CD4-positive, alpha-beta T cell treated with Interleukin-12 subunit alpha and Interleukin-12 subunit beta, for 1 hour (primary cell): ENCODE results near the gene TSPAN11.

Experiments
- DNase-seq: peaks from one replicate; pipeline ENCODE4 v3.0.0-alpha.2; 2020

TSPAN11 gene

DNA sequence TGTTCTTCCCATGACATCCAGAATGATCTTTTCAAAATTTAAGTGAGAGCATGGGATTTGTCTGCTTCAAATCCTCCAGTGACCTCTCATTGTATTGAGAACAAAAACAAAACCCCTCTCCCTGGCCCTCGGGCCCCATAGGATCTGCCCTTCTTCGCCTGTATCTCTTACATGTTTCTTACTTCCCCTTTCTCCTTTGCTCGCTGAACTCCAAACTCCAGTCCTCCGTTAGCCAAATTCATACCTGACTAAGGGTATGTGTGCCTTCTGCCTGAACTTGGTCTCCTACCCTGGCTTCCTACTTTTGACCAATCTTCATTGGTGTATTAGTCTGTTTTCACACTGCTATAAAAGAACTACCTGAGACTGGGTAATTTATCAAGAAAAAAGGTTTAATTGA, 13.2 kb upstream of the TSPAN11 start:
- DNase-seq = no peak

DNA sequence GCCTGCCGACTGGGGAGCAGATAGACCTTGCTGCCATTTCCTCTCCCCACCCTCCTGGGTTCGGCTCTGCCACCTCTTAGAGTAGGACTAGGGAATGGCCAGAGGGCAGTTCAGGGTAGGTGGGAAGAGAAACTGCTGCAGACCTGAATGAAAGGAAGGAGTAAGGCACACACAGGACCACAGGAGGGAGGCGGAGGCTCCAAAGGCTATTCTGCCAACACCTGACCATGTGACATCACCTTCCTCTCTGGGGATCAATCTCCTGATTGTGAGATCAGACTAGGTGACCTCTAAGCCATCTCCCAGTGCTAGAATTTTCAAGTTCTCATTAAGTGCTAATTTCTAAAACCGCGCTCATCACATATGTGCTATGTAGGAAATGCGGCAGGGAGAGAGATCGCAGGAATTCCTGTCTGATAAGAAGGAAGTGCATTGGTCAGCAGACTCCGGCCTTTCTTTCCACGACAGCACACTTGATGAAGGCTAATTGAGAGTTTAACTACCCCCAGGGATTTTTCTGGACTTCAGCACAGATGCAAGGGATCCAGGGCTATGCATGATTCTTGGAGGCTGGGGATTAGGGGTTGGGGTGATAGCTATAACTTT, 11.5 kb upstream of the TSPAN11 start:
- DNase-seq = no peak

DNA sequence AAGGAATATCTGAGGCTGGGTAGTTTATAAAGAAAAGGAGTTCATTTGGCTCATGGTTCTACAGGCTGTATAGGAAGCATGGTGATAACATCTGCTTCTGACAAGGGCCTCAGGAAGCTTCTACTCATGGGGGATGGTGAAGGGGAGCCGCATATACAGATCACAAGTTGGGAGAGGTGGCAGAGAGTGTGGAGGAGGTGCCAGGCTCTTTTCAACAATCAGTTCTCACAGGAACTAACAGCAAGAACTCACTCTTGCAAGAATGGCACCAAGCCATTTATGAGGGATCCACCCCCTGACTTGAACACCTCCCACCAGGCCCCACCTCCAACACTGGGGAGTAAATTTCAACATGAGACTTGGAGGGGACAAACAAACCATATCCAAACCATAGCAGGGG, 3.5 kb upstream of the TSPAN11 start:
- no peak for DNase-seq

DNA sequence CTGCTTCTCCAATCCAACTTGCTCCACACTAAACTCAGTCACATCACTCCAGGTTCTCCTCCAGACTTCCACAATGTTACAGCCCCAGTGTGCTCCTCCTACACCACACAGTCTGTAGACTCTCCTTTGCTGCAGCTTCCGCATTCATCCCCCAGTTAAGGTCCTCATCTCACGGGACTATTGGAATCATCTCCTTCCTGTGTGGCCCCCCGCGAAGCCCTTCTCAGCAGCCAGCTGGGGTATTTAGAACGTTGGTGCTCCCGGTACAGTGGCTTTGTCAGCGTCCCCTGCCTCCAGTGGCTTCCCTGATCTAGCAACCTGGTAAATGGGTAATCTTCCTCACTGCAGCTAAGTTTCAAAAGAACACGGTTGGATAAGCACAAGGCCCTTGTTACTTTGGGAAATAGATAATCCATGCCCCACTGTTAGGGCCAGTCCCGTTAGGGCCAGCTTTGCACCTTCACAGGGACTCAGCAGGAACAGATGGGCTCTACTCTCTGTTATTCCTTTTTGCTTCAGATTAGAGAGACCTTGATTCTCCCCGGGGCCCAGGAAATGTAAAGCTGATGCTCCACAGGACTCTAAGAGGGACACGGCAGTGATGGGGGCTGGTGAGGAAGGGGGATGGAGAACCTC, 823 bp upstream of the TSPAN11 start:
- DNase-seq = no peak

DNA sequence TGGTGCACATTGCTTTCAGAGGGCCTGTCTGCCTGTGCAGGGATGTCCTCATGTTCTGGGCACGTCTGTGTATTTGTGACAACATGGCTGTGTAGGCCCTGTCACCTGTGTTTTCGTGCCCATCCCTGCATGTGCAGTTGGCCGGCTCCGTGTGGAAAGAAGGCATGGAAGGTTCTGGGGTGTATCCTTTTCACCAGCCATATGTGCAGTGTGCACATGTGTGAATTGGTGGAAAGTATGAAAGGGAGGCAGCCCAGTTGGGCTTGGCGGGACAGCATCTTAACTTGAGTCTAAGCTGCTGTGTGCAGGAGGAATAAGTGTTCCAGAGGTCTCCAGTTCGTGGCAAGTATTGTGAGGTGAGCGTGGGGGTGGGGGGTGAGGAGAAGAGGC, 669 bp downstream of the TSPAN11 start:
- DNase-seq = no peak

DNA sequence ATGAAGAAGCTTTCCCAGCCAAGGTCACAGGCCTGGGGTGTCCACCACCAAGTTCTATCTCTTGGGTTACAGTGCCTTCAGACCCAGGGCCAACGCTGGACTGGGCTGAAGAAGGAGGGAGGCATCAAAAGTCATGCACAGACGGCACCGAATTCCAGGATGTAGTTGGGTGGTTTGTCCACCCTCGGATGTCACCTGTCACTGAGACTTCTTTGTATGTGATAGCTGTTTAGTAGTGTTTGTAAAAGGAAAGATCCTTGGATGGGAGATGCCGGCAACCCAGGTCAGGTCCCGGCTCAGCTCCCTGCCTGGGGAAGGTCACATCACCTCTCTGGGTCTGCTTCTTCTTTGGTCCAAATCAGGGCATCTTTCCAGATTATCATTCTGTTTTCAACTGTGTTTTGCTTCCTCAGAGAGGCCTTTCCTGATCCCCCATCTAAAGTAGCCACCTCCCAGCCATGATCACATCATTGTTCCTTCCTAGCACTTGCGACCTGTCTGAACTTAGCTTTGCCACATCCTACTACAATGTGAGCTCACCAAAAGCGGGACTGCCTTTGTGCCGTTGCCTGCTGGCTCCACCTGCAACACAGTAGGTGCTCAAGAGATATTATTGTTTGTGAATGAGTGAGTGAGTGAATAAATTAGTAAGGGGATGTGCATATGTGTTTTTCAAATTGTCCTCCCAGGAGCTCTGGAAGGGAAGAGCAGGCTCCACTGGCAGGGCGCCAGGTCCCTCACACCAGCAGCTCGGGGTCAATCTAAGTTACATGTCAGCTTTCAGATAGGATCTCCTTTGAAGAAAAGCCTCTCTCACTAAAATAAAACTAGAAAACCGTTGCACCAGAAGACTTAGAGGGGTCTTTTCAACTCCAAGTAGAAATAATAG, 2.1 kb downstream of the TSPAN11 start:
- DNase-seq = no peak

DNA sequence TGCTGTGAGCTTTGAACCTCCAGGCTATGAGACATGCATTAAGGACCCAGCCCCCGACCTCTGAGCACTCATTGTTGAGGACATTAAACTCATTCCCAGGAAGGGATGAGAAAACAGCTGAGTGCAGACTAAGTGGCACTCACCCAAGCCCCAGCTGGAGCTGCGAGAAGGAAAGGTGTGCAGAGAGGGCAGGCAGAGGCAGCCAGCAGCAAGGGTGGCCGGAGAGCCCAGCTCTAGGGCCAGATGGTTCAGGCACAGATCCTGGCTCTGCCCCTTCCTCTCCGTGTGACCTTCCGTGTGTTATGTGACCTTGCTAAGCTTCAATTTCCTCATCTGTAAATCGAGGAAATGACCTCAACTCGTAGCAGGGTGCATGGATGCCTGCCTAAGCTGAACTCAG, 3.7 kb downstream of the TSPAN11 start:
- DNase-seq = no peak

DNA sequence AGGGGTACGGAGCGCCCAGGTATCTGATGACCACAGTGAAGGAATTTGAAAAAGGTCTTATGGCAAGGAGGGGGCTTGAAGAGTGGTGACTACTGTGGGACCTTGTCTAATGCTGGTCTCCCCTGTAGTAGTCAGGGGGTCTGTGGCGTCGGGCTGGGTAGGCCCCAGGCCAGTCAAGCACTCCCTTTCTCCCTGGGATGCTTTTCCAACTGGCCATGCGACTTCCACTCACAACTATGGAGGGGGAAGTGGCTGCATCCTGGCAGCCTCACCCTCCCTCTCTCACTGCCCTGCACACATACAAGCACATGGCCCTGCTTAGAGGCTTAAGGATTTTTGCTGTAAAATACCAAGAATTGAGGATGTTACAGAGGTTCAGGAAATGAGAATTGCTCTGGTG, 4.1 kb downstream of the TSPAN11 start:
- no peak for DNase-seq

DNA sequence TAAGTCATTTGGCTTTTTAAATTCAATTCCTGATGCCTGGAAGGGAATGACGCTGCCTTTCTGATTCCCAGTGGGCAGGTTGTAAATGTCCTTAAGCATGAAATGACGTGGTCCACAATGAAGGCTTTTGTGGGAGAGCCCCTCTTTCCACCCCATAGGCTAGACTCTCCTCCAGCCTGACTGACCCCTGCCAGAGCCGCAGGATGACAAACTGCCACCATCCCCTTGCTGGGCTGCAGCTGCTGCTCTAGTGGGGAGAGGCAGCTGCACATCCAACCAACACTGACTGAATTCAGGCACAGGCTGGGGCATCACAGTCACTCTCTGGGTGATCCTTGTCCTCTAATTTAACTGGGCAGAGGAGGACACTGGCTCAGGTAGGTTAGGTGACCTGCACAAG, 6.3 kb downstream of the TSPAN11 start:
- DNase-seq = no peak

DNA sequence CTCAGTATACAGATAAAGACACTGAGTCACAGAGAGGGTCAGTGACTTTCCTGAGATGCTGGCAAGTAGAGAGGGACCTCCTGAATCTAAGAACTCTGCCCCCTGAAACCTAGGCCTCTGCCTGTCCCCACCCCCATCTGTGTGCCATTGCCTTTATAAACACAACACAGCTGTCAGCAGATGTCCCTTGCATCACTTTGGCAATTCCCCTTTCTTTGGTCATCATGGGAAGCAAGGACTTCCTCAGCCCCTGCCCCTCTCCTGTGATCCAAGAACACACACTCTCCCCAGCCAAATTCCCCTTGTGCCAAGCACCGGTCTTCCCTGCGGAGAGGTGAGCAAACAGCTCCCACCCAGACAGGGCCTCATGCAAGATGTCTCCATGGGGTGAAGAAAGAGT, 8.3 kb downstream of the TSPAN11 start:
- no peak for DNase-seq

DNA sequence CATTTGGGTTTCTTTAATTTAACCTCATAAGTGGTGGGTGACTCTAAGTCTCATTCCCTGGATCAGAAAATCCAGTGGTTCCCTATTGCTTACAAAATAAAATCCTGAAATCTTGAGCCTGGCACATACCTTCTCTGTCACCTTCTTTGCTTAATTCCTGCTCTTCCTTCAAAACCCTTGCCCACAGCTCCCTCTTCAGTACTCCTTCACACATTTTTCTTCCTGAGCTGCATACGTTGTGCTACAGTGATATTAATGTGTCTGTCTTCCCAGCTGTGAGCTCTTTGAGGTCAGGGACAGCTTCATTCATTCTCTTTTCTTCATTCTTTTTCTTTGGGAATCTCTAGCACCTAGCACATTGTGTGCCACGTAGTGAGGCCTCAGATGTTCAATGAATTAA, 9.5 kb downstream of the TSPAN11 start:
- DNase-seq = no peak

DNA sequence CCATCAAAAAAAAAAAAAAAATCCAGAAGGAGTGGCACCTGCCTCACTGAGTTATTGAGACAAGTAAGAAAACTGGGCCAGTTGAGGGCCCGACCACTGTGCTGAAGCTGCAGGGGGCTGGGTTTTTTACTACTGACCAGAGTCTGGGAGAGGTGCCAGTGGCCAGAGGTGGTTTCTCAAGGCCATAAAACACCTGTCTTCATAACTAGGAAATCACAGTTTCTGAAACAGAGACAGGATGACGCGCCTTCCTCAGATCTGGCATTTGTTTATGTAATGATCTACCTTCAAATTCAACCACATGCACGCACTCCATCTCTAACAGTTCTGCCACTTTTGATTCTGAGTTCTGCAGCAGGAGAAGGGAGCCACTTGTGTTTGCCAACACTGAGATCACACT, 12.7 kb downstream of the TSPAN11 start:
- DNase-seq = no peak

DNA sequence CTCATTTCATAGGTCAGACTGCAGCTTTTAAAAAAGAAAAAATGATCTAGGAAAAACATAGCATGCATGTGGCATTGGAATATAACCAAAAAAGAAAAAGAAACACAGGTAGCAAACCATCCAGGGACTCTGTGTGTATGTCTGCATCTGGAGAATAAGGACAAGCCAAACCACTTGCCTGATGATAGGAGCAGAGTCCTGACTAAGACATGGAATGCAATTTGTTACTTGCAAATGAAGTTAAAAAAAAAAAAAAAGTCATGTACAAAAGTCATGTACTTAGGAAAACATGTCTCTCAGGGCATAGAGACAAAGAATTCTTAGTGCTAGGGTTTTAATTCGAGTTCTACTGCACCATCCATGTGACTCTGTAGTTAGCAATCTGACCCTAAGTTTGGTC, 15.9 kb downstream of the TSPAN11 start:
- no peak for DNase-seq

DNA sequence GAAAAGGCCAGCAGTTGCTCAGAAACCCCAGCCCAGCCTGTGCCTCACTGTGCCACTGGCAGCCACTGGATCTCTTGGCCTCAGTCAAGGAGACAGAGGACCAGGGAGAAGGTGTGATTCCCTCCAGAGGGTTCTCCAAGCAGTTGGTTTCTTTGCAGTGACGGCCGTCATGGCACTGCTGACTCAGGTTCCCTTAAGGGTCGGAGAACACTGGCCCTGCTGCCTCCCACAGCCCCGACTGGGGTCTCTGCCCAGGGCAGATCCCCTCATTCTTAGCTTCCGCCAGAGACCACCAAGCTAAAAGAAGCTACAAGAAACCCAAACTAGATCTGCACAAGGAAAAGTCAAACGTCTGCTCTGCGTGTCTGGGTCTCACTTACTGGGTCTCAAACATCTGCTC, 16.4 kb downstream of the TSPAN11 start:
- DNase-seq = no peak

DNA sequence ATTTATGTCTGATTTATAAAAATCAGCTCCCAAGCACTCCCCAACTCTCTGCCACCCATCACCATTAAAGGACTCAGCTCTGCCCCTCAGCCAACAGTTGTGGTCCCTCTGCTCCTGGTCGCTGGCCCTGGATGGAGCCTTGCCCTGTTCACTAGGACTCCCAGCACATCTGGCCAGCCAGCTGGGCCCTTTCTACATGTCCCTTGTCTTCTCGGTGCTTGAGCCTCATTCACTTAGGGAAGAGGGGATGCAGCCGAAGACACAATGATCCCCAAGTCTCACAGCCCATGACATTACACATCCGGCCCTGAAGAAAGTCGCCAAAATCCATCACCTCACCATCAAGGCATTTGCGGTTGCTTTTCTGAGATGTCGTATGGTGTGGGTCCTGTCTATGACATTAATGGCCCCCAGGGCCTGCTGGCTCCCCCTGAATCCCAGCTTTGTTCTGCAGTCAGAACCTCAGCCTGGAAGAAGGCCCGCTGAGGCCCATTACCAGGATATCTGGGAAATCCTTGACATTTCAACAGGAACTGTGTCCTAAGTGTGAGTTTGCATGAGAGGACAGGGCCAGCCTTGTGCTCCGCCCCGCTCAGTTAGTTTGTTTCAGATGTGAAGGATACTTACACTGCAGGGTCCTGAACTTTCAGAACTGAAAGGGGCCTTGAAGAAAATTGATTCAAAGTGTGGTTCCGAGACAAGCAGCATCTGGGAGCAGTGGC, 19.1 kb downstream of the TSPAN11 start:
- DNase-seq = no peak

DNA sequence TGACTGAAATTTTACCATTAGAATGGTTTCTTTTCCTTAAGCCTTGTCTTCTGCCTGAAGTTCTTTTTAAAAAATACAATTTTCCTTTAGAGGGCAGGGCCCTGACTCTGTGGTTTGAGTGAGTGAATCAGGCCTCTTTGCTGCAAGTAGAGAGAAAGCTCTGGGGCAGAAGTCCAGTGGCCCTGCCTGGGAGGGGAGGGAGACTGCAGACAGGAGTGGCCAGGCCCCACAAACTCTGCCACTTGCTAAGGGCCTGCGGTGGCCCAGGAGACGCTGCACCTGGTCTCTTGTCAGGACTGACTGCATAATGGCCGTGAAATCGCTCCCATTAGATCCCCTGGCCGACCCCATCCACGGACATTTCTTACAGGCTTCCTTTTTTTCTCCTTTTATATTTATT, 25.5 kb downstream of the TSPAN11 start:
- no peak for DNase-seq

DNA sequence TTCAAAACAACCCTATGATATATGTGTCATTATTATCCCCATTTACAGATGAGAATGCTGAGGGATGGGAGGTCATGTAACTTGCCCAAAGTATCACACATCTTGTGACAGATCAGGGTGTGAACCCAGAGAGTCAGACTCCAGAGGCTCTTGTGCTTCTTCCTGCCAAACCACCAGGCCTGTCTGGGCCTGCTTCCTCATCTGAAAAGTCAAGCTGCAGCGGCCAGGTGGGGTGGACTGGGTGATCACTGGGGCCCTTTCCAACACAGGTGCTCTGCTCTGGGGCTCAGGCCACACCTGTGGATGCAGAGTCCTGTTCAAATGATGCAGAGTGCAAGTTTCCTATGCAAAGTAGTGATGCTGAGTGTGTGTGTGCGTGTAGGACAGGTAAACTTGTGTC, 26.7 kb downstream of the TSPAN11 start:
- no peak for DNase-seq

DNA sequence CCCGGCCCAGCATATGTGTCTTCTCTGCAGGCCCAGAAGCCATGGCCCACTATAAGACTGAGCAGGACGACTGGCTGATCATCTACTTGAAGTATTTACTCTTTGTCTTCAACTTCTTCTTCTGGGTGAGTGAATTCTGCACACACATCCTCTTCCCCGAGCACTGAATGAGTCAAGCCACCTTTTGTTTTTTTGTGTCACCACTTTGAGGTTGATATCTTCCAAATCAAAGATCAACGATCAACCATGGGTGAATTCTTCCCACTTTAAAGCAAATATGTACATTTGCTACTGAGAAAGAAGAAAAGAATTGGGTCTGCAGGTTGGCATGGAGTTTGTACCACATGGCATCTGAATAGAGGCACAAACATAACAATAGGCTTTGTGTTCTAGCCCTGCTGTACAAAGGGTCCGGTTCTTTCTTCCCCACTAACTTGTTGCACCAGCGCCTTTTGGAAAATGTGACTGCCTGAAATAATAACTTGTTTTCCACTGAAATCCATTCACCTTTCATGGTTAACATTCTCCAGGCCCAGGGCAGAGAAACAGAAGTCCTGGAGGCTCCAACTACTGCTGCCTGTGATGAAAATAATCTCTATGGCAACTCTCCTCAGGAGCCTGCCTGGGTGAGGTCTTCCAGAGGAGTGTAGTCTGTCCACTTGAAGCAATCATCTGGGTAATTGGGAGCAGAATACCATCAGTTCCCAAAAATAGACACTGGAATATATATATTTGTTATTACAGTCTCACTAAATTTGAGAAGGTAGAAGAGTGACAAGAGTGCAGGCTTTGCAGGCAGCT, 27.6 kb downstream of the TSPAN11 start:
- DNase-seq = no peak

DNA sequence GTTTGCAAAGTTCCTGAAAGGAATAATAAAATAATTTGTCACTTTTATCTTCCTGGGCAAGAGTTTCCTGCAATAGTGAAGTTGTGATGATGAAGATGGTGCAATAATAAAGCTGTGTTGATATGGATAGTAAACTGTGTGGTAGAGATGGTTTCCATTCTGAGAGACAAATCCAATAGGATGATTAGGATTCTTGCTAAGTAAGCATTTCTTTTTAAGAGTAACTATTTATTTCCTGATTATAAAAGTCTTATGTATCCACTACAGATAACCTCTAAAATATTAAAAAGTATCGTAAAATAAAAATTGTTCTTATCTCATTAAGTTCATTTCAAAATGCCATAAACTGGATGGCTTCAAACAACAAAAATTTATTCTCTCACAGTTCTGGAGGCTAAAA, 28.7 kb downstream of the TSPAN11 start:
- DNase-seq = no peak

DNA sequence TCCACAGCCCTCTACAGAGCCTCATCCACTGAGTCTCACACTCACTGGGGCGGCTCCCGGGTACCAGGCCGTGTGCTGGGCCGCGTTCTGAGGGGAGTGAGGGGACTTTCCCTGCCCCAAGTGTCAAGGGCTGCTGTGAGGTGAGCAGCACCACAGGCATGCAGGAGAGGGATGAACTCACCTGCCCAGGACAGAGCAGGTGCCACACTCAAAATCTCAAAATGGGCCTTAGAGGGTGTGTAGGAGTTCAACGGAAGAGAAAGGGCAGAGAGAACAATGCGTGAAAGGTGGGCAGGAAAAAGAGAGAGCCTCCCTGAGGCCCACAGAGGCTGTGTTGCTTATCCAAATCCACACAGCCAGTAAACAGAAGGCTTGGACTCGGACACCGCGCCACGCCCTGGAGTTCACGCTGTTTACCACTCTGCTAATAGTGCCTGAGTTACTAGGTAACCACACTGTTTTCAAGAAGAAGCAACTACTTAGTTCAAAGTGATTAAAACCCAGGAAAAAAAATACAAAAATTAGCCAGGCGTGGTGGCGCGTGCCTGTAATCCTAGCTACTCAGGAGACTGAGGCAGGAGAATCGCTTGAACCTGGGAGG, 32.7 kb downstream of the TSPAN11 start:
- no peak for DNase-seq

DNA sequence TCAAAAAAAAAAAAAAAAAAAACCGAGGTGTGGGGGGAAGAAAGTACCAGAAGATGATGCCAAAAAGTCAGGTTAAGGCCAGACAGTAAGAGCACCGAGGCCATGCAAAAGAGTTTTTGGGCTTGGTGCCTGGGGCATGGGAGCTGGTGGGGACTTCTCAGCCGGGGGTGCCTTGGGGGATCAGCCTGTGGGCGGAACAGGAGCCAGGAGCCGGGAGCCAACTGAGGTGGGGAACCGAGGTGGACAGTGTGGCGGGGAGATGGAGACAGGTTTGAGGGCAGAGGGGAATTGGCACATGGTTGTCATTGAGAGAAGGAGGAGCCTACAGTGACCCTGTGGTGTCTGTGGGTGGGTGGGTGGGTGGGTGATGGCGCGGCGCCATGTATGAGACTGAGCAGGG, 33.2 kb downstream of the TSPAN11 start:
- DNase-seq = no peak

DNA sequence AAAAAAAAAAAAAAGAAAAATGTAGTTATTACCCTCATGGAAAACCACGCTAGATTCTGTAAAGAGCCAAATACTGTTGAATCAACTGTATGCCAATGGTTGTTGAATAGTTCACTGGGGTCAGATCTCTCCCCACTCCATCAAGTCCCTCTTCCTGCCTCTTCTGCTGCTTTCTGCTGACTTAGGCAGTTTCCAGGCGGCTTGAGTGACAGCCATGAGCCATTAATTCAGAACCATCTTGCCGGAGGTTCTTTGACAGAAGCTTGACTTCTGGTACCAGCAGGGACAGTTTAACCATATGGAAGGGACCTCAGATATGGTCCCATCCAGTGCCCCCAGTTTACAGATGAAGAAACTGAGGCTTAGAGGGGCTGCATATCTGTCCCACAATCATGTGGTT, 34.5 kb downstream of the TSPAN11 start:
- DNase-seq = no peak
